DOHH2 (cell line): ENCODE data around the gene MOGAT2.

Experiments
- CTCF ChIP-seq: fragments of 200-600 bp; sonication (generic); IDR thresholded peaks from one replicate; pipeline ENCODE4 v1.5.1; 2014; ENCODE audit warnings: antibody characterized with exemption, mild to moderate bottlenecking, low read depth, low read length; ENCODE audit not compliant: poor library complexity, severe bottlenecking
- EZH2phosphoT487 ChIP-seq: fragments of 200-600 bp; sonication (generic); IDR thresholded peaks from 2 replicates; pipeline ENCODE4 v1.6.1; 2017; ENCODE audit warnings: borderline replicate concordance, mild to moderate bottlenecking, antibody characterized with exemption, low read length, moderate library complexity, mixed read lengths

DNA sequence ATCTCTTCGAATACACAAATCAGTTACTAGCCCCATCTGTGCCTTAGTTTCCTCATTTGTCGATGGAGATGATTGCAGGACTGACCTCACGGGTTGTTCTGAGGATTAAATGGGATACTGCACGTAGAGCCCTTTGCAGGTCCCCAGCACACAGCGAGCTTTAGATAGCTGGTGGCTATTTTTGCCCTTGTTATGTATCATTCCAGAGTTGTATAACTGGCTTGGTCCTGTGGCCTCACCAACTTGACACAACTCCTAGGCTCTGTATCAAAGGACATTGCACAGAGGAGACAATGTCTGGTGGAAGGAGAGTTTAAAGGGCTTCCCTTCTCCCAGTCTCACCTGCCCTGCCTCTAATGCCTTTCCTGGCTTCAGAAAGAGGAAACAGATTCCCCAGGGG, 28.2 kb downstream of the MOGAT2 start:
- TF ChIP-seq CTCF = no peak
- no peak for TF ChIP-seq EZH2phosphoT487
